ENCODE measurements around the gene ARHGDIA. TPM values are rescaled to one million over a fixed set of nuclear protein-coding genes. Genes with fewer than 3 reads are reported as not detected.

The ARHGDIA gene
- polyA plus RNA-seq, 1 experiment, result 62.2 TPM

DNA sequence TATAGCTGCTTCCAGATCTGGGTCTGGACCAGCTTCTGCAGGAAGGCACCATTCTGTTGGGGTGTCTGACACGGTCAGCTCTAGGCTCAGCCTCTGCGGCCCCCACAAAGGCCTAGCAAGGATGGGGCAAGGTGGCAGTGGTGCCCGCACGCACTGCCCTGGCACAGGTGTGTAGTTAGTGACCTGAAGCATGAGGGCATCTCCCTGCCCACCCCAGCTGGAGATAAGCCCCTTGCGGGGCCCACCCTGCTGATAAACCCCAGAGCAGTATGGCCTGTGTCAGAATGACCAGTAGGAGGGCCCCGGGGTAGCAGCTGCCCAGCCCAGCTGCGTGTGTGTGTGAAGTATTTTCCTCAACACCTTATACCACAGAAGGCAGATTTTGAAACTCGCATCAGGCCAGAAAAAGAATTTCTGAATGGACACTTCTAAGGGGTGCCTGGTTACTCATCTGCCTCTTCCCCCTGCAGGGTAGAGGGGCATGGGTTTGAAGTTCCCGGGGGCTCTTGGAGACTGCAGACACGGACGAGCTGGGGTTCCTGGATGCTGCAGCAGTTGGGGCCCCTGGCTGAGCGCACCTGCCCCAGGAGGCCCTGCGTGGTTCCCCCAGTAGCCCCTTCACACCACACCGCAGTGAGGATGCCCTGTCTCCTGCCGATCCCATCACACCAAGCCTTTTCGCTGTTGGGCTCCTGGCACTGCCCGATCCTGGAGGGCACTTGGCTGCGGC lies 4.5 kb downstream of the ARHGDIA start:
- ChIA-PET CTCF (no interaction called here), POLR2A (interaction anchor here (0.6 to 1.7 kb wide), 4 partner anchors 12 to 183 kb away, joined by 3 to 6 read pairs (median 4); partner anchors contain the start of genes ARL16 and HGS)
- Histone ChIP-seq H3K4me3 (ENCODE audit: low read depth, low read length) (no peak overlapping the region), H3K27me3 (ENCODE audit: control insufficient read depth, insufficient read depth, low read length) (no peaks in the 10 kb centered on the region), H3K27ac (ENCODE audit: low read depth, low read length) (peak overlapping the region; percentile 73), H3K9me3 (ENCODE audit: control insufficient read depth, insufficient read depth, low read length) (no peaks in the 10 kb centered on the region; the same call in 1 of the 2 replicates)
- TF ChIP-seq, protein P1, sequence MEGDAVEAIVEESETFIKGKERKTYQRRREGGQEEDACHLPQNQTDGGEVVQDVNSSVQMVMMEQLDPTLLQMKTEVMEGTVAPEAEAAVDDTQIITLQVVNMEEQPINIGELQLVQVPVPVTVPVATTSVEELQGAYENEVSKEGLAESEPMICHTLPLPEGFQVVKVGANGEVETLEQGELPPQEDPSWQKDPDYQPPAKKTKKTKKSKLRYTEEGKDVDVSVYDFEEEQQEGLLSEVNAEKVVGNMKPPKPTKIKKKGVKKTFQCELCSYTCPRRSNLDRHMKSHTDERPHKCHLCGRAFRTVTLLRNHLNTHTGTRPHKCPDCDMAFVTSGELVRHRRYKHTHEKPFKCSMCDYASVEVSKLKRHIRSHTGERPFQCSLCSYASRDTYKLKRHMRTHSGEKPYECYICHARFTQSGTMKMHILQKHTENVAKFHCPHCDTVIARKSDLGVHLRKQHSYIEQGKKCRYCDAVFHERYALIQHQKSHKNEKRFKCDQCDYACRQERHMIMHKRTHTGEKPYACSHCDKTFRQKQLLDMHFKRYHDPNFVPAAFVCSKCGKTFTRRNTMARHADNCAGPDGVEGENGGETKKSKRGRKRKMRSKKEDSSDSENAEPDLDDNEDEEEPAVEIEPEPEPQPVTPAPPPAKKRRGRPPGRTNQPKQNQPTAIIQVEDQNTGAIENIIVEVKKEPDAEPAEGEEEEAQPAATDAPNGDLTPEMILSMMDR (IDR thresholded peaks at IDR 0.05; ENCODE audit: low read depth, low read length), result no peak
- DNase-seq (ENCODE audit: low read depth, low spot score), result no peak

DNA sequence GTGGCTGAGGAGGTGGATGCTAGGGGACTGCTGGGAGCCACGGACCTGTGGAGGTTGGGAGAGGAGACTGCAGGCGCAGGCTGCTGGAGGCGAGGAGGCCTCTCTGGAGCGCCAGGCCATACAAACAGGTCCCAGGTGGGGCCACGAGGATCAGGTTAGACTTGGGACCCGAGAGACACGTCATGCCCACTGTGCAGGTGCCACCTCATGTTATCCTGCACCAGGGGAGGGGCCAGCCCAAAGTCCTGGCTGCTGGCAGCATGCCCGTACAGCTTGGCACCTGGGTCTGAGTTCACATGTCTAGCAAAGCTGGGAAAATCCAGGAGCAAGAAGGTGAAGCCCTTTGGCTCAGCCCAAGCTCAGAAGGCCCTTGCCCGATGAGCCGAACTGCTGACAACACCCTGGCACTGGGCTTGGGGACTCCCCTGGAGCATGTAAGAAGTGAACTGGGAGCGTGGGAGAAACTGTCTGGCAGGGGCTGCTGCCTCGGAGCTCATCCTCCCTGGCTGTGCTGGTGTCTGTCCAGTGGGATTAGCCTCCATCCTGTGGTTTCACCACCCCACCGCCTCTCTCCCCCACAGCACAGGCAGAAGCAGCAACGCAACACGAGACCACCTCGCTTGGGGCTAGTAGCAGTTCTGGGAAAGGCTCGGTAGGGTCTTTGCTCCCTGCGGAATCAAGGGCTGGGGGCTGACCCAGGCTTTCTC lies 5.3 kb downstream of the ARHGDIA start:
- TF ChIP-seq, protein P1 (IDR thresholded peaks at IDR 0.05; ENCODE audit: low read depth, low read length), result no peak
- POLR2A ChIA-PET, result interaction anchor here (1.0 to 1.7 kb wide), 4 partner anchors 51 to 182 kb away, joined by 3 to 6 read pairs (median 4); partner anchors contain the start of genes ARL16 and HGS
- DNase-seq (ENCODE audit: low read depth, low spot score), result no peak
- CTCF ChIA-PET, result no interaction called here
- Histone ChIP-seq H3K9me3 (ENCODE audit: control insufficient read depth, insufficient read depth, low read length) (no peaks in the 10 kb centered on the region; the same call in 1 of the 2 replicates), H3K27ac (ENCODE audit: low read depth, low read length) (peak overlapping the region; percentile 52), H3K27me3 (ENCODE audit: control insufficient read depth, insufficient read depth, low read length) (no peaks in the 10 kb centered on the region), H3K4me3 (ENCODE audit: low read depth, low read length) (no peak overlapping the region)

DNA sequence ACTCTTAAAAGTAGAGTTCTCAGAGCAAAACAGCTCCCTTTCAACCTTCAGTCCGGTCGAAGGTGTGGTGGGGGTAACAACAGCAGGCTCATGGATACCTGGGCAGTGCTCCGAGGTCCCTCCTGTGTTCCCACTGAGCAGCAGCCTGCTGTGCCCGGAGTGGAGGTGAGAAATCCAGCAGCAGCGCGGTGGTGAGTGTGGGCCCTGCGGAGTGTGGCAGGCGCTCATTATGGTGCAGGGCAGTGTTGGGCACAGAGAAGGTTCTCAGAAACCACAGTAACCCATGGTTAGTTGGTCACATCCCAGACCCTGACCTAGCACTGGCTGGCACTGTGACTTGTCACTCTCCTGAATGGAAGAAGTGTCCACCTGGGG lies 5.8 kb downstream of the ARHGDIA start:
- POLR2A ChIA-PET, result interaction anchor here (1.0 to 1.7 kb wide), 3 partner anchors 52 to 65 kb away, joined by 3 to 6 read pairs (median 4); no protein-coding TSS in a partner anchor
- no peaks in the 10 kb centered on the region; the same call in 1 of the 2 replicates for H3K9me3 ChIP-seq (ENCODE audit: control insufficient read depth, insufficient read depth, low read length)
- DNase-seq (ENCODE audit: low read depth, low spot score), result no peak
- CTCF ChIA-PET, result no interaction called here
- no peak overlapping the region for H3K27ac ChIP-seq (ENCODE audit: low read depth, low read length)
- TF ChIP-seq, protein P1 (IDR thresholded peaks at IDR 0.05; ENCODE audit: low read depth, low read length), result no peak
- H3K27me3 ChIP-seq (ENCODE audit: control insufficient read depth, insufficient read depth, low read length), result no peaks in the 10 kb centered on the region
- H3K4me3 ChIP-seq (ENCODE audit: low read depth, low read length), result no peak overlapping the region

DNA sequence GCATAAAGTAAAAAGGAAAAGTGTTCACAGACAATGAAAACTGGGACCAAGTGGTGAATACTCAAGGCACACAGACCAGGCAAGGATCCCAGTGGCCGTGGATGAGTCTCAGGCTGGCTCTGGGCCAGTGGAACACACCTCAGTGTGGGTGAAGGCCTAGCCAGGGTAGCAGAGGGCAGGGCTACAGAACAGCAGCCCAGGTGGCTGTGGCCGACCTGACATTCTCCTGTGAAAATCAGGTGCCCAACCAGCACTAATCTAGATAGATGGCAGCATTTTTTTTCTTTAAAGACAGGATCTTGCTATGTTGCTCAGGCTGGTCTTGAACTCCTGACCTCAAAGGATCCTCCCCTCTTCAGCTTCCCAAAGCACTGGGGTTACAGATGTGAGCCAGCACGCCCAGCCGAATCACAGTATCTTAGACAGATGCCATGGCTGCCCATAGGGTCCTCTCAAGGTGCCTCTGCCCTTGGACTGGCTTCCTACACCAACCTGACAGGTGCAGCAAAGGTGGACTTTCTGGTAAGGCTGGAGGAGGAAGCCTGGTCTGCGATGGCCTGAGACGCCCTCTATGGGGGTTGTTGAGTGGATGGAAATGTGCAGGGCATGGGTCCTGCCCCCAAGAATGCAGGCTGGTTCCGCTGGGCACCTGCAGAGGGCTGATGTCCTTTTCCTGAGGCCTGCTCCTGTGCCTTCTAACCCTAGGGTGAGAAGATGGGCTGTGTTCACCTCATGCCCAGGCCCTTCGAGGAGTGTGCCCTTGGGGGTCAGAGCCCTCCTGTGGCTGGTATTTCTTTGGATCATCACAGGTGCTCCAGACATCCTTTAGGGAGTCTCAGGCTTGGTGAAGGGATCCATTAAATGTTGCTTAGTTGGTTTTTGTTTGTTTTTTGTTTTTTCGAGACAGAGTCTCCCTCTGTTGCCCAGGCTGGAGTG lies 7.0 kb downstream of the ARHGDIA start:
- TF ChIP-seq, protein P1 (IDR thresholded peaks at IDR 0.05; ENCODE audit: low read depth, low read length), result no peak
- POLR2A ChIA-PET, result no interaction called here
- CTCF ChIA-PET, result no interaction called here
- Histone ChIP-seq H3K4me3 (ENCODE audit: low read depth, low read length) (no peak overlapping the region), H3K27me3 (ENCODE audit: control insufficient read depth, insufficient read depth, low read length) (no peaks in the 10 kb centered on the region), H3K27ac (ENCODE audit: low read depth, low read length) (no peak overlapping the region), H3K9me3 (ENCODE audit: control insufficient read depth, insufficient read depth, low read length) (no peaks in the 10 kb centered on the region; the same call in 1 of the 2 replicates)
- no peak for DNase-seq (ENCODE audit: low read depth, low spot score)
